ENCODE measurements around the gene GPRC5C. TPM values are rescaled to one million over a fixed set of nuclear protein-coding genes. Genes with fewer than 3 reads are reported as not detected.
A peak's percentile ranks its signal among the peaks of the same experiment; 100 is the strongest.

GPRC5C gene
- total RNA-seq, 1 donor from 2014 or later: 34.4 TPM

GRCh38 chr17:74430385-74430705 is 1.5 kb upstream of the GPRC5C start:
- ATAC-seq (no peak), DNase-seq (no peak)
- intact Hi-C loops (cut with micrococcal nuclease): no loop called here

DNA sequence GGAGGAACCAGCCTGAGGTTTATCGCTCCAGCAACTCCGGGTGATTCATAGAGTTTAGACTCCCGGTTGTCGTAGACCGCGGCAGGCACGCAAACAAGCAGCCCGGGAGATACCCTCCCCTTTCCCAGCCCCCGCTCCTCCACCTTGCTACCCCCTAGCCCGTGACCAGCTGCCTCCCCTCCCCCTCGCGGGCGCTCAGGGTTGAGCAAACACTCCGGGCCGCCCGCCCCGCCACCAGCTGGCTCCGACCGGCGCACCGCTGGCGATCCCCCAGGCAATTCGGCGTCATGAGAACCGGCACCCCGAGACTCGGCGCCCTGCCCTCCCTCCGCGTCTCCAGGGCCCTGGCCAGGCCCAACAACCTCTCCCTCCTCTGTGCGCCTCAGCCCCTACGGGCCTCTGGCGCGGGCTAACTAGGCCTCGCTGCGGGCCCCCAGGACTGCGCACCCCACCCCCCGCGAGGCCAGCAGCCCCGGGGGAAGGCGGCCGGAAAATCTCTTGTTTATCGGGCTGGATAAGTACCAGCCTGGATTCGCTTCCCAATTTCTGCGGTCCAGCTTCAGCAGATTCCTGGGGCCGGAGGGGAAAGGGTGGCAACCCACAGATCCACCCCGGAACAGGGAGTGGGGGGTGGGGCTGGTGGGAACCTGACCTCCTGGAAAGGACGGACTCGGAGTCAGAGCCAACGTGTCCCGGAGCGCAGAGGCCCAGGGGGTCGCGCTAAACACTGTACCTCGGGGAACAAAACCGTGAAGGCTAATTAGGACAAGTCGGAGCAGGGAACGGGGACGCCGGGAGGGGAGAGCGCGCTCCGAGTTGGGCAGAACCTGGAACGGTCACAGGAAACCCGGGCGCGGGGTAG is 951 bp upstream of the GPRC5C start:
- intact Hi-C loops (cut with micrococcal nuclease): no loop called here
- DNase-seq: peak; percentile 89
- peak; percentile 75 for ATAC-seq

DNA sequence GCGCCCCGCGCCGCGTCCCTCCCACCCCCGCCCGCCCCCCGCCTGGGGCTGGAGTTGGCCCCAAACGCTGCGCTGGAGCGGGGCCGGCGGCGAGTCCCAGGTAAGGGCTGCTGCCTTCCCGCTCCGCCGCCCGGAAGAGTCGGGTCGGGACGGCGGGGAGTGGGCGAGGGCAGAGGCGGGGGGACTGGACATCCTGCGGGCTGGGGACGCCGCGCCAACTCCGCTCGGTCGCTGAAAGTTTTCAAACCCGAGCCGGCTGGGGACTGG is 469 bp downstream of the GPRC5C start:
- no peak for DNase-seq
- intact Hi-C loops (cut with micrococcal nuclease): no loop called here
- no peak for ATAC-seq

DNA sequence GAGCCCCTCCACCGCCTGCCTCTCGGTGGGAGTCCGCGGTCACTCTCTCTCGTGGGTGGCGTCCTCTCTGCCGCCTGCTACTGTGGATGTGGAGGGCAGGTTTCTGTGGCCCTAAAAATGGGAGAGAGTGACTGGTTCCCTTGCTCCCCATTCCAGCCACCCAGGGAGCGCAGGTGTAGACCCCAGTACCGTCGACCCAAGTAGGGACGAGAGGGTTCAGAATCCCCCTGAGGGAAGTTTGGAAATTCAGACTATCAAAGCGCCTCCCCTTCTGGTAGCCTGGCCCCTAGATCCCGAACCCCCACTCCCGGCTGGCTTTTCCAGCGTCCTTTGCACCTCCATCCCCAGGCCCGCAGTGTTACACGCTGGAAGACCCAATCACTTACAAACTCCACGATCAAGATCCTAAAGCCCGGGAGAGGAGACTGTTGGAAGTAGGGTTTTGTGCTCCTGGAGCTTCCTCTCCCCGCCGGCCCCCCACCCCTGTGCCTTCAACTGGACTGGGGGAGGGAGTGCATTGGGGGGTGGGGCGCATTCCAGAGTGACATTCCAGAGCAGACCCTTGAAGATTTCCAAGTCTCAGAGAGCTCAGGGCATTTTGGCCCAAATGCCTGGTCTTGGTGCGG is 991 bp downstream of the GPRC5C start:
- intact Hi-C loops (cut with micrococcal nuclease): no loop called here
- no peak for ATAC-seq
- DNase-seq: no peak

DNA sequence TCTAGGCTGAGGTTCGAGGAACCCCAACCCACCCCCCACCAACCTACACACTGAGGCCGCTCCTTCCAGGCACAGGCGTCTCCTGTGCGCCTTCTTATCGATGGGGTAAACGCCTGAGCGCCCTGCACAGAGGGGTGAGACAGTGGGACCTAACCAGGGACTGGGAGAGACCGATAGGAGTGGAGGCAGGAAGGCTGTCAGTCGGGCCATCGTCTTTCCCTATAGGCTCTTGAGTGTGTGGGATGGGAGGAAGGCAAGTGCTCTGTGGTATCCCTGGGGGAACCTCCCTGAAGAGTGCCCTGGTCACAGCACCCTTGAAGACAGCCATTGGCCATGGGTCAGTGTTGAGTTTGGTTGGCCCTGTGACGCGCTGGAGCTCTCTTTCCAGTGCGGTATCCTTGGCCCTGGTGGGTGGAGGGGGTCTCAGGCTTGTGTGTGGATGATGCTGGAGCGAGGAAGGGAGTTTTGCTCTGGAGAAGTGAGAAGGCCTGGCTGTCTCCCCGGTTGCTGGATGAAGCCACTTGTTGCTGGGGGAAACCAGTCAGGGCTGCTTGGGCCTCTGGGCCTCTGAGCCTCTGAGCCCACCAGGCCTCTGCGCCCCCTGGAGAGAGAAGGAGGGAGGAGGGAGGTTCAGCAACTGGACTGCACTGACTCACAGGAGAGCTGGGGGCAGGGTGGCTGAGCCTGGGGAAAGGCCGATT is 1.7 kb downstream of the GPRC5C start:
- intact Hi-C loops (cut with micrococcal nuclease): no loop called here
- peak; percentile 29 for DNase-seq
- no peak for ATAC-seq

GRCh38 chr17:74435775-74436359 is 4.0 kb downstream of the GPRC5C start:
- DNase-seq (peak; percentile 16), ATAC-seq (no peak)
- intact Hi-C loops (cut with micrococcal nuclease): no loop called here

GRCh38 chr17:74437702-74438101 is 5.8 kb downstream of the GPRC5C start:
- DNase-seq (no peak), ATAC-seq (no peak)
- intact Hi-C loops (cut with micrococcal nuclease): no loop called here

DNA sequence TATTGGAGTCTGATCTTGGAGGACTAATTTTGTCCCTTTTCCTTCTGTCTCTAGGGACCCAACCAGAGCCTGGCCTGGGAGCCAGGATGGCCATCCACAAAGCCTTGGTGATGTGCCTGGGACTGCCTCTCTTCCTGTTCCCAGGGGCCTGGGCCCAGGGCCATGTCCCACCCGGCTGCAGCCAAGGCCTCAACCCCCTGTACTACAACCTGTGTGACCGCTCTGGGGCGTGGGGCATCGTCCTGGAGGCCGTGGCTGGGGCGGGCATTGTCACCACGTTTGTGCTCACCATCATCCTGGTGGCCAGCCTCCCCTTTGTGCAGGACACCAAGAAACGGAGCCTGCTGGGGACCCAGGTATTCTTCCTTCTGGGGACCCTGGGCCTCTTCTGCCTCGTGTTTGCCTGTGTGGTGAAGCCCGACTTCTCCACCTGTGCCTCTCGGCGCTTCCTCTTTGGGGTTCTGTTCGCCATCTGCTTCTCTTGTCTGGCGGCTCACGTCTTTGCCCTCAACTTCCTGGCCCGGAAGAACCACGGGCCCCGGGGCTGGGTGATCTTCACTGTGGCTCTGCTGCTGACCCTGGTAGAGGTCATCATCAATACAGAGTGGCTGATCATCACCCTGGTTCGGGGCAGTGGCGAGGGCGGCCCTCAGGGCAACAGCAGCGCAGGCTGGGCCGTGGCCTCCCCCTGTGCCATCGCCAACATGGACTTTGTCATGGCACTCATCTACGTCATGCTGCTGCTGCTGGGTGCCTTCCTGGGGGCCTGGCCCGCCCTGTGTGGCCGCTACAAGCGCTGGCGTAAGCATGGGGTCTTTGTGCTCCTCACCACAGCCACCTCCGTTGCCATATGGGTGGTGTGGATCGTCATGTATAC is 8.0 kb downstream of the GPRC5C start:
- intact Hi-C loops (cut with micrococcal nuclease): no loop called here
- ATAC-seq (no peak), DNase-seq (peak; percentile 21)

DNA sequence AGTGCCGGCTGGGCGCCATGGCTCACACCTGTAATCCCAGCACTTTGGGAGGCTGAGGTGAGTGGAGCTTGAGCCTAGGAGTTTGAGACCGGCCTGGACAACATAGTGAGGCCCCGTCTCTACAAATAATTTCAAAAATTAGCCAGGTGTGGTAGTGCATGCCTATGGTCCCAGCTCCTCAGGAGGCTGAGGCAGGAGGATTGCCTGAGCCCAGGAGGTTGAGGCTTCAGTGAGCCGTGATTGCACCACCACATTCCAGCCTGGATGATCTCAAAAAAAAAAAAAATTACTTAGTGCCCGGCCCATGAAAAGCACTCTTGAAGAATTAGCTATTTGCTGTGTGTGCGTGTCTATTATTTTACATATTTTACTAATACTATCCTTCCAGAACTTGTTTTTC is 9.6 kb downstream of the GPRC5C start:
- peak; percentile 13 for DNase-seq
- intact Hi-C loops (cut with micrococcal nuclease): no loop called here
- ATAC-seq: no peak

DNA sequence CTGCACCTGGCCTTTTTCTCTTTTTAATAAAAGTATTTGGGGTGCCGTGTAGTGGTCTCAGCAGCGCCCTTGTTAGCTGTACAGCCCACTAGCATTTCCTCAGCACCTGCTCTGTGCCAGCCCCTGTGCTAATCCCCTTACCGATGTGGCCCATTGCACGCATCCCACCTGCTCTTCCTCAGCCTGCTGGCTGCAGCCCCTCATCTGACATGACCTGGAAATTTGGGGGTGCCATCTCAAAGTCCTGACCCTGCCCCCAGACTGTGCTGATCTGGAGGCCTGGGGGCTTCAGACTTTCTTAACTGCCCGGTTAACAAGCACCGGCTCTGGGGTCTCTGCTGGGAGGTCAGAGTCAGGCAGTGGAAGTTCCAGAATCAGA is 10.4 kb downstream of the GPRC5C start:
- intact Hi-C loops (cut with micrococcal nuclease): no loop called here
- DNase-seq (peak; percentile 24), ATAC-seq (no peak)

DNA sequence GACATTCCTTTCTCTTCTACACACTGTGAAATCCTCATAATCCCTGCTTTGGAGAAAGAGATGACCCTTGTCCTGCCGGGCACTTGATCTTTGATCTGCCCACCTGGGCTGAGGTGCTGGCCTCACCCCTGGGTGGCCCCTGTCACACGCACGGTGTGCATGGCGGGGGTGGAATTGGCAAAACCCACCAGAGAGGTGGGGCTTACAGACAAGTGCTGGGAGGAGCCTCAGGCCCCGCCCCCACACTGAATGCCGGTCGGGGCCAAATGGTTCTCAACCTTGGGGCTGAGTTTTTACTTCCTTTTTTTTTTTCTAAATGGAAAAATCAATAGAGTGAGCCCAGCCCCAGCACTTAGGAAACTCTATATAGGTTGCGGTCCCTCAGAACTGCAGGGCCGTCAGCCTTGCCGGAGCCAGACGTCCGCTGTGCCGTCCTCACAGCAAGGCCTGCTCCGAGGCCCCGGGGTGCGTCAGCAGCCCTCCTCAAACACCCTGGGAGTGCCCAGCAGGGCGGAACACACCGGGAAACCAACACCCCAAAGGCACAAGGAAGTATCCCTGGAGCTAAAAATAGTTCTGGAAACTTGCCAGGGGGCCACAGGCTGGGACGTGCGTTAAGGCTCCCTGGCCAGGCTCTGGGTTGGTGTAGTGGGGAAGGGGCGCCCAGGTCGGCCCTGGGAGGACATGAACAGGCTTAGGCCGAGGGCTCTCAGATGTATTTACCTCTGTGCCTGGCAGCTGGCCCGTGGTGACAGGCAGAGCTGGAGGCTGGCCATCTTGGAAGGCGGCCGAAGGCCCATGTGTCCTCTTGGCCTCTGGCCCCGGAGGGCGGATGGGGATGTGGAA is 11.0 kb downstream of the GPRC5C start:
- ATAC-seq (peak; percentile 77), DNase-seq (peak; percentile 97)
- intact Hi-C loops (cut with micrococcal nuclease): no loop called here

GRCh38 chr17:74443516-74444296 is 11.8 kb downstream of the GPRC5C start:
- intact Hi-C loops (cut with micrococcal nuclease): no loop called here
- no peak for ATAC-seq

GRCh38 chr17:74444406-74444805 is 12.5 kb downstream of the GPRC5C start:
- peak; percentile 73 for DNase-seq
- ATAC-seq: peak; percentile 38
- intact Hi-C loops (cut with micrococcal nuclease): no loop called here

More at GRCh38 chr17:74443516-74444296, 11.8 kb downstream of the GPRC5C start:
- DNase-seq: peak; percentile 33

GRCh38 chr17:74445158-74445557 is 13.3 kb downstream of the GPRC5C start:
- DNase-seq (peak; percentile 27), ATAC-seq (no peak)
- intact Hi-C loops (cut with micrococcal nuclease): no loop called here

- DNase-seq (peak; percentile 79), ATAC-seq (peak; percentile 38)
- intact Hi-C loops (cut with micrococcal nuclease): no loop called here
These were observed 14.9 kb downstream of the GPRC5C start for GRCh38 chr17:74446551-74447500.

- peak; percentile 7 for DNase-seq
- no peak for ATAC-seq
- intact Hi-C loops (cut with micrococcal nuclease): no loop called here
These were observed 15.8 kb downstream of the GPRC5C start for GRCh38 chr17:74447628-74448159.
